Measurements from ENCODE around the gene OR8J1. TPM values are rescaled to one million over a fixed set of nuclear protein-coding genes. Genes with fewer than 3 reads are reported as not detected.
"Not testable (repeated sequence)": the region's sequence is repeated elsewhere in the genome, so short reads cannot be mapped to it uniquely, and the experiment has no call there.

The OR8J1 gene, protein sequence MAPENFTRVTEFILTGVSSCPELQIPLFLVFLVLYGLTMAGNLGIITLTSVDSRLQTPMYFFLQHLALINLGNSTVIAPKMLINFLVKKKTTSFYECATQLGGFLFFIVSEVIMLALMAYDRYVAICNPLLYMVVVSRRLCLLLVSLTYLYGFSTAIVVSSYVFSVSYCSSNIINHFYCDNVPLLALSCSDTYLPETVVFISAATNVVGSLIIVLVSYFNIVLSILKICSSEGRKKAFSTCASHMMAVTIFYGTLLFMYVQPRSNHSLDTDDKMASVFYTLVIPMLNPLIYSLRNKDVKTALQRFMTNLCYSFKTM
- not detected for total RNA-seq

DNA sequence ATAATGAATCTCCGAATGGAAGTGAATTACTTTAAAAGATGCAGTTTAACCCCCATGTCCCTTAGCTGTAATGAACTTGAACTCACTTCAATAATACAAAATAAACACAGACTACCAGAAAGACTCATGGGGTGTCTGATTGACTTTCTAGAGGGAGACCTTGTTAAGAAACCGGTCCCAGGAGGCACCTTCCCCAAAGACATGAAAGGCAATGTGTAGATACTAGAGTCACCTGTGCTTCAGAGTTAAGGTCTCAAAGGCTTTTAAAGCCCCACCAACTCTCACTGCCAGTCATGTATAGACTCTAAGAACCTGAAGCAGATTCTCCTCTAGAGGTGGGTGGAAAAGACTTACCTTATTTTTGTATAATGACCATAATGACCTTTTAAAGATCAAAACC lies at the start of gene OR8J1:
Gene OR8J1 (plus strand): TSS at position 301 of the 400 bp plus-strand sequence. CDS start 5,956 bp downstream, outside the sequence.
- no peak within 1 kb of the TSS for H3K4me3 Mint-ChIP-seq
- no peaks in the 10 kb centered on the region for H3K27me3 Mint-ChIP-seq
- no peaks in the 10 kb centered on the region for H3K36me3 Mint-ChIP-seq
- H3K4me1 Mint-ChIP-seq: no peaks in the 10 kb centered on the region
- H3K9me3 Mint-ChIP-seq: peaks cover 1% of the 10 kb centered on the region
- no peak for DNase-seq
- H3K27ac Mint-ChIP-seq: no peak within 1 kb of the TSS

DNA sequence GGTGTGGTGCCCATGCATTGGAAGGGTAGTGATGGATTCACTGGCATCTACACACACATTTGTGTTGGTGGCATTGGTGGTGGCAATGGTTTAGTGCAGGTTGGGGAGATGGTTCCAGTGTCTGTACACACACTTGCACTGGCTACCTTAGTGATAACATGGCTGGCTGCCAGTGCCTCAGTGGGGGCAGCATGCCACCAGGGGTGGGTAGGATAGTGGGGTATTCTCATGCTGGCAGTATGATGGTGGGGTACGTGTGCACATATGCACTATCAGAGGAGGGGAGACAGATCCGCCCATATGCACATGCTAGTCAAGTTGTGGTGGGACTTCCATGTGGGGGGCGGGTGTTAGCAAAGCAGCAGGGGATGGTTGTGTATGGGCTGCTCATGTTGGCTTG lies 46.3 kb upstream of the OR8J1 start:
- H3K36me3 Mint-ChIP-seq: no peaks in the 10 kb centered on the region
- H3K27ac Mint-ChIP-seq: no peak overlapping the region
- DNase-seq: no peak
- no peaks in the 10 kb centered on the region for H3K27me3 Mint-ChIP-seq
- no peak overlapping the region for H3K4me3 Mint-ChIP-seq
- H3K4me1 Mint-ChIP-seq: no peaks in the 10 kb centered on the region
- peaks cover 25% of the 10 kb centered on the region for H3K9me3 Mint-ChIP-seq

DNA sequence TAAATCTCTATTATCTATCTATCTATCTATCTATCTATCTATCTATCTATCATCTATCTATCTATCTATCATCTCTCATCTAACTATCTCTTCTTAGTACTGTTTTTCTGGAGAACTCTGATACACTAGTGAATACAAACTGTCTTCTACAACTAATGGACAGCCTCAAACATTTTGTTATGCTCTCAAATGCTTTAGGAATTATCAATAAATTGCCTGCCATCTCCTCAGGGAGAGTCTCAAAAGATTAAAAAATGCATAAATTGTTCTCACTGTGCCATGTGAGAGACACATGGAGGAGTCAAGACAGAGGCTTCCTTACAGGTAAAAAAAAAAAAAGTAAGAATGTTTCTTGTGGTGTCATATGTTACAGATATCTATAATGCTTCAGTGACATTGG lies 39.2 kb upstream of the OR8J1 start, which contains the start of gene OR8K3:
Gene OR8K3 (plus strand): TSS at position 301 of the 400 bp plus-strand sequence. CDS start 3,163 bp downstream, outside the sequence.
- no peaks in the 10 kb centered on the region for H3K4me1 Mint-ChIP-seq
- no peaks in the 10 kb centered on the region for H3K36me3 Mint-ChIP-seq
- H3K27ac Mint-ChIP-seq: no peak within 1 kb of the TSS
- H3K27me3 Mint-ChIP-seq: no peaks in the 10 kb centered on the region
- no peak within 1 kb of the TSS for H3K4me3 Mint-ChIP-seq
- no peak for DNase-seq
- peaks cover 8% of the 10 kb centered on the region for H3K9me3 Mint-ChIP-seq

DNA sequence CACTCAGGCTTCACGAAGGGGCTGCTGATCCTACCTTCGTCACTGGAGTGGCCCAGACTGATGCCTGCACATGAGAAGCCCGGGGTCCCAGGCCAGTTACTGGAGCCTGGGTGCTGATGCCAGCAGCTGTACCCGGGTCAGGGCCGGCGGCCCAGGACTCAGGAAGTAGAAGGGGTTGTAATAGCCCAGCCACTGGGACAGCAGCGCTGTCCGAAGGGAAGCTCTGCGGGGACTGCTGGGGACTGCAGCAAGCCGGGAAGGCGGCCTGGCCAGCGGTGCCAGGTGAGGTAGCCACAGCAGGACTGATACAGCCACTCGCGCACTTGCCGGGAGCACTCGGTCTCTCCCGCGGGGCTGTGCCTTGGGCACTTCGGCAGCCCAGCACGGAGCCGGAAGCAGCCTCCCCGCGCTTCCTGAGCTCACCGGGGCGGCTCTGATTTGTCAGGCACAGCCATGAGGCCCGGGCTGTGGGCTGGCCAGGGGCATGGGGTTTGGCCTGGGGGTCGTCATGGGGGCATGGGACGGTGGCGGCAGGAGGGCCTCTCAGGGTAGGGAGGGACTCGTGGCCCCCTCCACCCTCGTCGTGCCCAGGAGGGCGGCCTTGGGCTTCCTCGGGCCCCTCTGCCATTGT lies 22.1 kb upstream of the OR8J1 start:
- no peaks in the 10 kb centered on the region for H3K9me3 Mint-ChIP-seq
- H3K27ac Mint-ChIP-seq: no peak overlapping the region
- no peaks in the 10 kb centered on the region for H3K36me3 Mint-ChIP-seq
- DNase-seq: no peak
- H3K27me3 Mint-ChIP-seq: no peaks in the 10 kb centered on the region
- no peak overlapping the region for H3K4me3 Mint-ChIP-seq
- H3K4me1 Mint-ChIP-seq: no peaks in the 10 kb centered on the region

DNA sequence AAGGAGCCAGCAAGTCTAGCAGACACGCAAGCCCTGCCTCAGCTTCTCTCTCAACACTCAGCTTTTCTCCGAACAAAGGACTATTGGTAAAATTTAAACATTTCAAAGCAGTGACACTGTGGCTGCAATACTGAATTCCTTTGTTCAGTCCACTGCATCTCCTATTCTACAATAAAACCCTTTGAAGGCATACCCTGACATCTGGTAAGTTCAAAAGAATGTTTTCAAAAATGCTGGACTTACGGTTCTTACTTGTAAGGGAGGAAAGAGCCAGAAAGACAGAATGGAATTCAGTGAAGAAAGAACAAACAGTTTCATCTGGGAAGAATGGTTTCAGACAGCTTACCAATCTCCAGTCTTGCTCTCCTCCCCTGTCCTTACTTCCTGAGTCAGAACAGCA lies 20.9 kb upstream of the OR8J1 start:
- H3K4me1 Mint-ChIP-seq: no peaks in the 10 kb centered on the region
- no peaks in the 10 kb centered on the region for H3K36me3 Mint-ChIP-seq
- no peak overlapping the region for H3K27ac Mint-ChIP-seq
- no peaks in the 10 kb centered on the region for H3K27me3 Mint-ChIP-seq
- DNase-seq: no peak
- no peaks in the 10 kb centered on the region for H3K9me3 Mint-ChIP-seq
- H3K4me3 Mint-ChIP-seq: no peak overlapping the region

DNA sequence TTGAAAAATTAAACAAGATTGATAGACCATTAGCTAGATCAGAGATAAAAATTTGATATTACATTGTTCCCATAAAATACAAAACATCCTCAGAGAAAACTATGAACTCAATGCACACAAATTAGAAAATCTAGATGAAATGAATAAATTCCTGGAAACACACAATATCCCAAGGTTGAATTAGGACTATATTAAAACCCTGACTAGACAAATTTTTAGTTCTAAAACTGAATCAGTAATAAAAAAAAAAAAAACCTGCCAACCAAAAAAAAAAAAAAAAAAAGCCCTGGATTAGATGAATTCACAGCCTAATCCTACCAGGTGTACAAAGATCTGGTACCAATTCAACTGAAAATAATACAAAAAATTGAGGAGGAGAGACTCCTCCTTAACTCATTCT lies 13.8 kb upstream of the OR8J1 start:
- Mint-ChIP-seq H3K27me3 (no peaks in the 10 kb centered on the region), H3K27ac (no peak overlapping the region), H3K4me3 (no peak overlapping the region), H3K4me1 (no peaks in the 10 kb centered on the region), H3K36me3 (no peaks in the 10 kb centered on the region), H3K9me3 (peaks cover 12% of the 10 kb centered on the region)
- no peak for DNase-seq

DNA sequence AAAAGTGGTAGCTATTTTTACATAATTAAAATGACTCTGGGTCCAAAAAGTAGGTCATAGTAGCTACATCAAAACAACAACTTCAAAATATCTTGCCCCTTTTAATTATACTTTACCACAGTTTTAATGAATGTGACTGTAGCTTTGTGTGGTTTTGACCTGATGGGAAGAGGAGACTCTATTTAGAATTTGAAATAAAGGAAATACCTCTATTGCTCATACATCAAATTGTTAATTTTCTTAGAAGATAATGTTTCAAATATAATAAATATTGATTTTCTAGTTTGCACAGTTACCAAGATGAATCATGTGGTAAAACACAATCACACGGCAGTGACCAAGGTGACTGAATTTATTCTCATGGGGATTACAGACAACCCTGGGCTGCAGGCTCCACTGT lies 8.4 kb upstream of the OR8J1 start, which contains the start of gene OR8K1:
Gene OR8K1 (plus strand): TSS at position 301 of the 400 bp plus-strand sequence. CDS start 0 bp downstream, at position 301.
- peaks cover 9% of the 10 kb centered on the region for H3K9me3 Mint-ChIP-seq
- no peak within 1 kb of the TSS for H3K27ac Mint-ChIP-seq

DNA sequence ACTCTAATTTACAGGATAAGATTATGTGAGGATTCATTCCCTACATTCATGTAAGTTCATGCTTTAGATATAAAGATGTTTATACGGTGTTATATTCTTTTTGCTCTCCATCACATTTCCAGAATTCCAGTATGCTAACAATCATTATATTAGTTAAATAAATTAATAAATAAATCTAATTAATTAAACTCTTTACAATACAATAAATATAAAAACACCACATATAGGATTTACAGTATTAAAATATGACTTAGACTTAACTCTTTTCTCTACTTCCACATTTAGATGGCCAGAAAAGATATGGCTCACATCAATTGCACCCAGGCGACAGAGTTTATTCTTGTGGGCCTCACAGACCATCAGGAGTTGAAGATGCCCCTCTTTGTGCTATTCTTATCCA lies 21.2 kb downstream of the OR8J1 start, which contains the start of gene OR8U1:
Gene OR8U1 (plus strand): TSS at position 301 of the 400 bp plus-strand sequence. CDS start 0 bp downstream, at position 301.
- H3K4me1 Mint-ChIP-seq: no peaks in the 10 kb centered on the region
- H3K27ac Mint-ChIP-seq: no peak within 1 kb of the TSS
- peaks cover 4% of the 10 kb centered on the region for H3K9me3 Mint-ChIP-seq
- H3K36me3 Mint-ChIP-seq: no peaks in the 10 kb centered on the region
- no peaks in the 10 kb centered on the region for H3K27me3 Mint-ChIP-seq
- no peak within 1 kb of the TSS for H3K4me3 Mint-ChIP-seq
- DNase-seq: no peak

More for the DNA sequence above, 8.4 kb upstream of the OR8J1 start, which contains the start of gene OR8K1:
- Mint-ChIP-seq H3K36me3 (no peaks in the 10 kb centered on the region), H3K4me1 (no peaks in the 10 kb centered on the region), H3K4me3 (no peak within 1 kb of the TSS), H3K27me3 (no peaks in the 10 kb centered on the region)
- DNase-seq: no peak

DNA sequence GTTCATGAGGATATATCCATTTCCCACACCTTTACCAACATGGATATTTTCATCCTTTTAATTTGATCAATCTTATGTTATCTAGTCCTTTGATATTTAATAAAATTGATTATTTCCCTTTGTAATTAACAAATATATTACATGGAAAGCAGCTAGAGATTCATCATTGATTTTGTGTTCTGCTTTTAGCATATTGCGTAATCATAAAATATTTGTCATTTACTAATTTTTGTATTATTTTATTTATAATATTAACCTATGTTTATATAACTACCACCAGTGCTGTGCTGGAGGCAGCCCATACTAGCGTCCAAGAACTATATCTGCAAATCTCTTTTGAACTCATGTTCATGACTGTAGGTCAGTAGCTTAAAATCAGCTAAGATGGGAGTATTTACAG lies 26.0 kb downstream of the OR8J1 start:
- Mint-ChIP-seq H3K27ac (no peak overlapping the region), H3K9me3 (peaks cover 5% of the 10 kb centered on the region), H3K27me3 (no peaks in the 10 kb centered on the region), H3K36me3 (no peaks in the 10 kb centered on the region), H3K4me3 (no peak overlapping the region), H3K4me1 (no peaks in the 10 kb centered on the region)
- DNase-seq: no peak

DNA sequence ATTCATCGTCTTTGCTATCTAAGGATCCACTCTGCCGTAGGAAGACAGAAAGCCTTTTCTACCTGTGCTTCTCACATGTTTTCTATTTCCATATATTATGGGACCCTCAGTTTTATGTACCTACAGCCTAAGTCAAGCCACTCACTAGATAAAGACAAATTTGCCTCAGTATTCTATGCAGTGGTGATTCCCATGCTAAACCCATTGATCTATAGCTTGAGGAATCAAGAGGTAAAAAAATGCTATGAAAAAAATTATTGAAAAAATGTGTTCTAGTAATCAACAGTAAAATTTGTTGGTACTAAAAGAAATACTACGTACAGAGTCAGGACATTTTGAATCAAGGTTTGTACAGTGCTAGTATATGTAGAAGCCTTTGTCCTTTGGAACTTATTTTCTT lies 40.3 kb downstream of the OR8J1 start:
- Mint-ChIP-seq H3K9me3 (peaks cover 4% of the 10 kb centered on the region), H3K27ac (no peak overlapping the region), H3K27me3 (no peaks in the 10 kb centered on the region), H3K4me1 (no peaks in the 10 kb centered on the region), H3K4me3 (no peak overlapping the region), H3K36me3 (no peaks in the 10 kb centered on the region)
- DNase-seq: no peak

DNA sequence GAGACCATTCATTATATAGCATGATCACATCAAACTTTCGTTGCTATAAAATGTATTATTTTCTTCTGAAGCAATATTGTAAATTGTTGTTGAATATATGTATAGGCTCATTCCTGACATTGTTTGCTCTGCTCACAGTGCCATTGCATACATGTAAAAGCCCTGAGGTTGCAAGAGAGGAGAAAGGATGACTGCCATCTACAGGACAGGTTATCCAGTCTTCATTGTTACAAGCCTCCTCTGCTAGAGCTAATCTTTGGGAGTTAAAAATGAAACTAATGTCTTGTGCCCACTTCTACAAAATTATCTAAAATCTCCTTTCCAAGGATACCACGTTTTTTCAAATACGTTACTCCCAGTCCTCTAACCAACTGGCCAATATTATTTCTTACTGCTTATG lies 42.0 kb downstream of the OR8J1 start:
- H3K27ac Mint-ChIP-seq: no peak overlapping the region
- no peak for DNase-seq
- no peaks in the 10 kb centered on the region for H3K4me1 Mint-ChIP-seq
- peaks cover 4% of the 10 kb centered on the region for H3K9me3 Mint-ChIP-seq
- H3K4me3 Mint-ChIP-seq: no peak overlapping the region
- no peaks in the 10 kb centered on the region for H3K36me3 Mint-ChIP-seq
- no peaks in the 10 kb centered on the region for H3K27me3 Mint-ChIP-seq

DNA sequence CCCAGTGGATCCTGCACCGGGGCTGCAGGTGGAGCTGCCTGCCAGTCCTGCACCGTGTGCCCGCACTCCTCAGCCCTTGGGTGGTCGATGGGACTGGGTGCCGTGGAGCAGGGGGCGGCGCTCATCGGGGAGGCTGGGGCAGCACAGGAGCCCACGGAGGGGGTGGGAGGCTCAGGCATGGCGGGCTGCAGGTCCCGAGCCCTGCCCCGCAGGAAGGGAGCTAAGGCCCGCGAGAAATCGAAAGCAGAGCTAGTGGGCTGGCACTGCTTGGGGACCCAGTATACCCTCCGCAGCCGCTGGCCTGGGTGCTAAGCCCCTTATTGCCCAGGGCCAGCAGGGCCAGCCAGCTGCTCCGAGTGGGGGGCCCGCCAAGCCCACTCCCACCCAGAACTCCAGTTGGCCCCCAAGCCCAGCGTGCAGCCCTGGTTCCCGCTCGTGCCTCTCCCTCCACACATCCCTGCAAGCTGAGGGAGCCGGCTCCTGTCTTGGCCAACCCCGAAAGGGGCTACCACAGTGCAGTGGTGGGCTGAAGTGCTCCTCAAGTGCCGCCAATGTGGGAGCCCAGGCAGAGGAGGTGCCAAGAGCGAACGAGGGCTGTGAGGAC lies 47.9 kb downstream of the OR8J1 start:
- H3K36me3 Mint-ChIP-seq, H3K27ac Mint-ChIP-seq, H3K27me3 Mint-ChIP-seq, H3K4me1 Mint-ChIP-seq, H3K4me3 Mint-ChIP-seq, DNase-seq: not testable (repeated sequence)
- H3K9me3 Mint-ChIP-seq: peaks cover 11% of the 10 kb centered on the region

DNA sequence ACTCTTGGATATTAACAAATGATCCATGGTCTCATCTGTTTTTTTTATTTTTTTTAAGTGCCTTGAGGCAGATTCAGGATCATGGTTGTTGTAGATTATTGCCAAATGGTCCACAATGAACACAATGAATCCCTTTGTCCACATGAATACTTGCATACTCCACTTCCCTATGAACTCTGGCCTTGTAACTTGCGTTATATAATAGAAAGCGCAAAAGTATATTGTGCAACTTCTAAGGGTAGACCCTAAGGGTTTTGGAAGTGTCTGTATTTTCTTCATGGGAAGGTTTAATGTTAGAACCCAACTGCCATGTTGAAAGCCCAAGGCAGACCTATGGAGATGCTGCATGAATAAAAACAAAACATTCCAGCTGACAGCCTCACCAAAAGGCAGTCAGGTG lies 50.3 kb downstream of the OR8J1 start:
- Mint-ChIP-seq H3K4me3 (no peak overlapping the region), H3K4me1 (no peaks in the 10 kb centered on the region), H3K36me3 (no peaks in the 10 kb centered on the region), H3K27ac (no peak overlapping the region), H3K9me3 (peaks cover 15% of the 10 kb centered on the region), H3K27me3 (no peaks in the 10 kb centered on the region)
- no peak for DNase-seq

DNA sequence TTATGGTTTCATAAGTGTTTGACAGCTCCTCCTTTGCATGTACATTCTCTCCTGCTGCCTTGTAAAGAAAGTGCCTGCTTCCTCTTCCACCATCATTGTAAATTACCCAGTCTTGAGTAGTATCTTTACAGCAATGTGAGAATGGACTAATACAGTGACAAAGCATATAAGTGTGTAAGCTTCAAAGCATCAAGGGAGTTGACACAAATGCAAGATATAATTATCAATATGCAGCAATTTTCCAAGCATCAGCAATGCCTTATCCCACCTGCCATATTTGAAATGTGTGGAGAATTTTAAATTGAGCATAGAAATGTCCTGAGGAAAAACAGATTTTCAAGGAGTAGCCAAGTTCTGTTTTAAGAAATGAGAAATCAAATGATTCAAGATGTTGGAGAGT lies 56.7 kb downstream of the OR8J1 start:
- no peak for DNase-seq
- no peak overlapping the region for H3K27ac Mint-ChIP-seq
- H3K4me3 Mint-ChIP-seq: no peak overlapping the region
- no peaks in the 10 kb centered on the region for H3K4me1 Mint-ChIP-seq
- H3K9me3 Mint-ChIP-seq: peaks cover 13% of the 10 kb centered on the region
- no peaks in the 10 kb centered on the region for H3K36me3 Mint-ChIP-seq
- H3K27me3 Mint-ChIP-seq: no peaks in the 10 kb centered on the region
